Measurements from ENCODE around the gene BMPER.

DNA sequence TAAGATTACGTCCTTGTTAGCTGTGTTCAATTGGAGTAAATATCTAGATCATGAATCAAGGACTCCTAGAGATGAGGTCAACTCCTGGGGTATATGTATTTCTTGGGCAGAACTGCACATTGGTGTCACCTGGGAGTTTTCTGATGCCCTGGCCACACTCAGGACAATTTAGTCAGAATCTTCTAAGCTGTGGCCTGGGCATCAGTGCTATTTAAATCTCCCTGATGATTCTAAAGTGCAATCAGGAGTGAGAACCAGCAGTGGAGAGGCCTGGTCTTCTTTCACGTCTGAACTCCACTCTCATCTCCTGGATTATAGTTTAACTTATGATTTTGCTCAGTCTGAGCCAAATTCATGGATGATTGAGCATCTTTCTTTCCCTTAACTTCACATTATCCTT lies 218.0 kb downstream of the BMPER start:
- TF ChIP-seq, protein P1, sequence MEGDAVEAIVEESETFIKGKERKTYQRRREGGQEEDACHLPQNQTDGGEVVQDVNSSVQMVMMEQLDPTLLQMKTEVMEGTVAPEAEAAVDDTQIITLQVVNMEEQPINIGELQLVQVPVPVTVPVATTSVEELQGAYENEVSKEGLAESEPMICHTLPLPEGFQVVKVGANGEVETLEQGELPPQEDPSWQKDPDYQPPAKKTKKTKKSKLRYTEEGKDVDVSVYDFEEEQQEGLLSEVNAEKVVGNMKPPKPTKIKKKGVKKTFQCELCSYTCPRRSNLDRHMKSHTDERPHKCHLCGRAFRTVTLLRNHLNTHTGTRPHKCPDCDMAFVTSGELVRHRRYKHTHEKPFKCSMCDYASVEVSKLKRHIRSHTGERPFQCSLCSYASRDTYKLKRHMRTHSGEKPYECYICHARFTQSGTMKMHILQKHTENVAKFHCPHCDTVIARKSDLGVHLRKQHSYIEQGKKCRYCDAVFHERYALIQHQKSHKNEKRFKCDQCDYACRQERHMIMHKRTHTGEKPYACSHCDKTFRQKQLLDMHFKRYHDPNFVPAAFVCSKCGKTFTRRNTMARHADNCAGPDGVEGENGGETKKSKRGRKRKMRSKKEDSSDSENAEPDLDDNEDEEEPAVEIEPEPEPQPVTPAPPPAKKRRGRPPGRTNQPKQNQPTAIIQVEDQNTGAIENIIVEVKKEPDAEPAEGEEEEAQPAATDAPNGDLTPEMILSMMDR (conservative IDR thresholded peaks at IDR 0.05): no peak
- TF ChIP-seq EZH2 (IDR thresholded peaks at IDR 0.05; ENCODE audit: low read depth): no peak
